HepG2 (cell line): ENCODE data around the gene TOR1AIP1. TPM values are rescaled to one million over a fixed set of nuclear protein-coding genes. Genes with fewer than 3 reads are reported as not detected.
A peak's percentile ranks its signal among the peaks of the same experiment; 100 is the strongest.

ENCODE experiments used
- ATAC-seq: fragments of 200-7000 bp; cut with Tn5 transposase; 3 replicates; pipeline ENCODE4 v1.9.1; 2020; ENCODE audit warnings: mild to moderate bottlenecking, moderate library complexity
- BruUV-seq: library from RNA; stranded (reverse); fragments of 400-500 nt; replicated peaks from 2 replicates; lab custom pipeline; 2021; lab: Mats Ljungman, UMichigan
- CTCF ChIA-PET: fragments of 300-600 bp; formaldehyde crosslinking; extraction: SDS; loops from one replicate; lab custom pipeline; 2021; ENCODE audit warnings: low total read pairs, inconsistent platforms, low intra/inter-chr PET ratio; lab: Yijun Ruan, JAX
- POLR2A ChIA-PET: fragments of 350-600 bp; sonication (Branson Sonifier 250); formaldehyde crosslinking; loops from one replicate; lab custom pipeline; 2020; ENCODE audit warnings: antibody characterized with exemption, inconsistent platforms; lab: Yijun Ruan, JAX
- DNase-seq: peaks from one replicate; pipeline ENCODE4 v3.0.0-alpha.2; 2015; ENCODE audit warnings: low spot score
- FAIRE-seq: peaks from 3 replicates; lab custom pipeline; 2011; peaks lifted over from hg19 to GRCh38; lab: Jason Lieb, UNC
- H2AFZ ChIP-seq: one replicate; pipeline ENCODE4 v1.6.1; 2011; ENCODE audit warnings: low read length, inconsistent platforms
- H3K27ac ChIP-seq: fragments of 300-600 bp; 3 replicates; pipeline ENCODE4 v1.8.0; 2011; ENCODE audit warnings: mixed run types, mild to moderate bottlenecking, mixed read lengths, low read length, inconsistent platforms; ENCODE audit not compliant: insufficient read depth; ENCODE audit errors: extremely low read length
- H3K27me3 ChIP-seq, 2 experiments: fragments of 200-600 bp in 1 of 2; 2 replicates in 1 of 2; 3 replicates in 1 of 2; pipeline versions ENCODE4 v1.6.0 to v1.8.0; 2011; ENCODE audit warnings: low read length in 2 of 2, mild to moderate bottlenecking in 2 of 2, moderate library complexity in 2 of 2, inconsistent platforms in 1 of 2; ENCODE audit not compliant: insufficient read depth in 2 of 2, control insufficient read depth in 1 of 2
- H3K36me3 ChIP-seq, 2 experiments: fragments of 200-600 bp in 1 of 2; replicated peaks in 1 of 2; 2 replicates in 1 of 2; 3 replicates in 1 of 2; pipeline versions ENCODE4 v1.5.1 to v1.8.0; 2011; ENCODE audit warnings: low read length in 2 of 2, inconsistent platforms in 1 of 2; ENCODE audit not compliant: insufficient read depth in 2 of 2, control insufficient read depth in 1 of 2
- H3K4me1 ChIP-seq: 2 replicates; pipeline ENCODE4 v1.5.1; 2012; ENCODE audit warnings: low read length, inconsistent platforms; ENCODE audit not compliant: insufficient read depth
- H3K4me2 ChIP-seq: 2 replicates; pipeline ENCODE4 v1.6.0; 2011; ENCODE audit warnings: low read depth, low read length, inconsistent platforms
- H3K4me3 ChIP-seq, 3 experiments: fragments of 200-600 bp in 1 of 3; sonication (generic), shearing (Covaris generic) in 1 of 3; replicated peaks in 1 of 3; 2 replicates each; pipeline ENCODE4 v1.5.1; 2011 to 2016; ENCODE audit warnings: low read length in 3 of 3, inconsistent platforms in 2 of 3, low read depth in 2 of 3, mild to moderate bottlenecking in 2 of 3, control low read depth in 1 of 3, mixed read lengths in 1 of 3; ENCODE audit not compliant: insufficient read depth in 1 of 3
- H3K79me2 ChIP-seq: one replicate; pipeline ENCODE4 v1.6.1; 2011; ENCODE audit warnings: low read length, inconsistent platforms; ENCODE audit not compliant: insufficient read depth
- H3K9ac ChIP-seq: 2 replicates; pipeline ENCODE4 v1.6.0; 2011; ENCODE audit warnings: mild to moderate bottlenecking, low read depth, low read length, inconsistent platforms; ENCODE audit not compliant: insufficient read depth
- H3K9me3 ChIP-seq: 2 replicates; pipeline ENCODE4 v1.5.1; 2012; ENCODE audit warnings: mild to moderate bottlenecking, low read length
- H4K20me1 ChIP-seq: 2 replicates; pipeline ENCODE4 v1.6.0; 2011; ENCODE audit warnings: inconsistent platforms, mild to moderate bottlenecking, low read length, moderate library complexity; ENCODE audit not compliant: insufficient read depth
- ASH2L ChIP-seq: fragments of 300-600, 200-600 bp; sonication (generic); IDR thresholded peaks from 2 replicates; pipeline ENCODE4 v1.7.0; 2017; ENCODE audit warnings: low read depth, mild to moderate bottlenecking, moderate library complexity, mixed read lengths, low read length; ENCODE audit not compliant: insufficient read length
- ATF1 ChIP-seq: IDR thresholded peaks from 2 replicates; pipeline ENCODE4 v1.6.1; 2016; ENCODE audit warnings: mild to moderate bottlenecking, control low read depth
- CBX1 ChIP-seq: IDR thresholded peaks from one replicate; pipeline ENCODE4 v1.6.1; 2016; ENCODE audit warnings: antibody characterized with exemption, low read depth
- CREB1 ChIP-seq, 2 experiments: fragments of 450-650 bp in 1 of 2; IDR thresholded peaks; 2 replicates each; pipeline ENCODE4 v1.6.1; 2016 to 2017; ENCODE audit warnings: control low read depth in 1 of 2, mild to moderate bottlenecking in 1 of 2, missing compliant biosample characterization in 1 of 2, missing genetic modification characterization in 1 of 2
- CREM ChIP-seq, 2 experiments: sonication (generic) in 1 of 2; formaldehyde crosslinking in 1 of 2; IDR thresholded peaks; 2 replicates each; pipeline versions ENCODE4 v1.4.0 to v1.6.1; 2016 to 2020; ENCODE audit warnings: antibody characterized with exemption in 1 of 2, mild to moderate bottlenecking in 1 of 2, missing genetic modification reagents in 1 of 2
- HMG20B ChIP-seq: conservative IDR thresholded peaks from 2 replicates; pipeline ENCODE4 v1.6.1; 2016; ENCODE audit warnings: missing genetic modification reagents, missing compliant biosample characterization
- IRX3 ChIP-seq: sonication (generic); formaldehyde crosslinking; IDR thresholded peaks from 2 replicates; pipeline ENCODE4 v1.8.1; 2023; ENCODE audit warnings: mild to moderate bottlenecking, low read depth, missing genetic modification reagents, borderline replicate concordance
- NBN ChIP-seq: fragments of 450-650 bp; conservative IDR thresholded peaks from 2 replicates; pipeline ENCODE4 v1.6.1; 2017
- POLR2A ChIP-seq, 2 experiments: IDR thresholded peaks; 2 replicates each; pipeline ENCODE4 v1.6.1; 2011; ENCODE audit warnings: low read depth in 2 of 2, low read length in 2 of 2, mild to moderate bottlenecking in 1 of 2, moderate library complexity in 1 of 2; ENCODE audit not compliant: insufficient read depth in 1 of 2
- SIX4 ChIP-seq: sonication (generic); formaldehyde crosslinking; IDR thresholded peaks from 2 replicates; pipeline ENCODE4 v1.4.0; 2020; ENCODE audit warnings: missing genetic modification reagents
- SMYD3 ChIP-seq: sonication (generic); formaldehyde crosslinking; IDR thresholded peaks from 2 replicates; pipeline ENCODE4 v1.8.1; 2023; ENCODE audit warnings: mild to moderate bottlenecking, missing genetic modification reagents
- ZBTB21 ChIP-seq: sonication (generic); formaldehyde crosslinking; IDR thresholded peaks from 2 replicates; pipeline ENCODE4 v1.4.0; 2020; ENCODE audit warnings: missing genetic modification reagents
- ZNF143 ChIP-seq: sonication (generic); formaldehyde crosslinking; IDR thresholded peaks from 2 replicates; pipeline ENCODE4 v1.4.0; 2020; ENCODE audit warnings: missing genetic modification reagents
- ZNF17 ChIP-seq: sonication (generic); formaldehyde crosslinking; IDR thresholded peaks from 2 replicates; pipeline ENCODE4 v1.5.0; 2020; ENCODE audit warnings: mild to moderate bottlenecking, missing genetic modification reagents
- ZNF430 ChIP-seq: sonication (generic); formaldehyde crosslinking; IDR thresholded peaks from 2 replicates; pipeline ENCODE4 v1.9.0; 2021; ENCODE audit warnings: mild to moderate bottlenecking, missing genetic modification reagents
- ZNF441 ChIP-seq: sonication (generic); formaldehyde crosslinking; IDR thresholded peaks from 2 replicates; pipeline ENCODE4 v1.7.0; 2021; ENCODE audit warnings: missing genetic modification reagents, borderline replicate concordance
- ZNF572 ChIP-seq: sonication (generic); formaldehyde crosslinking; IDR thresholded peaks from 2 replicates; pipeline ENCODE4 v1.5.1; 2020; ENCODE audit warnings: mild to moderate bottlenecking, missing genetic modification reagents
- WGBS: methylation state at CpG from one replicate; pipeline ENCODE4 v1.1.6; 2017; ENCODE audit warnings: low lambda C conversion rate; 5-methylcytosine and 5-hydroxymethylcytosine counted together
- in situ Hi-C: cut with HindIII; loops from 2 replicates; pipeline ENCODE4 v1.10.0; 2017; ENCODE audit warnings: low pct_unique_long_range_greater_than_20kb; ENCODE audit not compliant: extremely low pct_ligation_motif_present
- intact Hi-C: fragments of 100-400 bp; cut with micrococcal nuclease; formaldehyde crosslinking; loops from one replicate; pipeline ENCODE4 v1.10.0; 2022; ENCODE audit not compliant: unreplicated experiment
- polyA plus RNA-seq, 8 experiments: library from polyadenylated mRNA; depleted of rRNA in 3 of 8; stranded (reverse) in 7 of 8; unstranded in 1 of 8; fragments of >200 nt; fragmentation: Illumina TruSeq in 4 of 8; extraction: Trizol in 4 of 8; gene quantifications; 2 replicates each; pipeline versions ENCODE4 v1.2.1 to v1.2.3, GENCODE V29; 2011 to 2016; ENCODE audit warnings: low read depth in 4 of 8, missing spikeins in 1 of 8, mixed read lengths in 1 of 8; ENCODE audit not compliant: insufficient read depth in 1 of 8
- total RNA-seq, 5 experiments: library from RNA; depleted of rRNA; stranded (reverse); fragments of >200 nt; fragmentation: Illumina TruSeq; extraction: Trizol; gene quantifications; 2 replicates each; pipeline ENCODE4 v1.2.3, GENCODE V29; 2016; ENCODE audit warnings: low read depth in 1 of 5
- TF ChIP-seq, protein P1 (sequence below): sonication (generic); formaldehyde crosslinking; IDR thresholded peaks from 2 replicates; pipeline ENCODE4 v1.8.1; 2023; ENCODE audit warnings: mild to moderate bottlenecking, missing genetic modification reagents
- TF ChIP-seq, protein P2 (sequence below): sonication (generic); formaldehyde crosslinking; conservative IDR thresholded peaks from 2 replicates; pipeline ENCODE4 v1.8.1; 2023; ENCODE audit warnings: missing genetic modification reagents
- TF ChIP-seq, protein P3 (sequence below): fragments of 450-650 bp; IDR thresholded peaks from 2 replicates; pipeline ENCODE4 v1.6.1; 2017

TOR1AIP1 gene
- total and polyA plus RNA-seq, 2 of the 13 experiments (the other 11 are each of a cell fraction or from before 2014, with no cell fraction given) = 15.6 to 29.0 TPM

DNA sequence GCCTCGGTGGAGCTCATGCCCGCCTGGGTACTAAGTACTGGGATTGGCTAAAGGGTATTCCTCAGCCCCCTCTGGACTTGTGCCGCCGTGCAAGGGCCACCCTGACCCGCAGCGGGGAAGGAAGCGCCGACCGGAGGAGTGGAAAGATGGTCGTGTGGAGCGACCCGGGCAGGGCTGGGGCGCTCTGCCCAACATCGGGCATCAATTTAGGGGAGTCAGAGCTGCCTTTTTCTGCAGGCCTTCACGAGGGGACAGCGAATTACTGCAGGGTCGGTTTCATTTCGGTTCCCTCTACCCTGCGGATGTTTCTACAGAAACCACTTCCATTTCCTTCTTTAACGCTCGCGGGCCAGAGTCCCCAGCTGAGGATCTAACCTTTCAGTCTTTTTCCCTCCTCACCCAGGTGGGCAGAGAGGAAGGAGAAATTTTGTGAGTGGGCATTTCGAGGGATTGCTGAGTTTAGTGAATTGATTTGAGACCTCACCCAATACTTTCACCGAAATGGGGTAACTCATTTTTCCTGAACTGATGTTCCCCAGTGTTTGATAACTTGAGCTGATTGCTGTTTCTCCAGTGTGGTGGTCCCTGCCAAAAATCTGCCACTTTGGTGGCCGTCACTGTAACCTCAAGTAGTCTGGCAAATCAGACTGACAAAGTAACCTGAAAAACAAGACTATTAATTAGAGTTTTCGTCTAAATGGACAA lies 1.1 kb downstream of the TOR1AIP1 start (continued):
- TF ChIP-seq, protein P1, sequence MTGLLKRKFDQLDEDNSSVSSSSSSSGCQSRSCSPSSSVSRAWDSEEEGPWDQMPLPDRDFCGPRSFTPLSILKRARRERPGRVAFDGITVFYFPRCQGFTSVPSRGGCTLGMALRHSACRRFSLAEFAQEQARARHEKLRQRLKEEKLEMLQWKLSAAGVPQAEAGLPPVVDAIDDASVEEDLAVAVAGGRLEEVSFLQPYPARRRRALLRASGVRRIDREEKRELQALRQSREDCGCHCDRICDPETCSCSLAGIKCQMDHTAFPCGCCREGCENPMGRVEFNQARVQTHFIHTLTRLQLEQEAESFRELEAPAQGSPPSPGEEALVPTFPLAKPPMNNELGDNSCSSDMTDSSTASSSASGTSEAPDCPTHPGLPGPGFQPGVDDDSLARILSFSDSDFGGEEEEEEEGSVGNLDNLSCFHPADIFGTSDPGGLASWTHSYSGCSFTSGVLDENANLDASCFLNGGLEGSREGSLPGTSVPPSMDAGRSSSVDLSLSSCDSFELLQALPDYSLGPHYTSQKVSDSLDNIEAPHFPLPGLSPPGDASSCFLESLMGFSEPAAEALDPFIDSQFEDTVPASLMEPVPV (CRISPR knock-in tag) = no peak
- TF ChIP-seq ASH2L (peak; percentile 3), ZNF430 (0 out of 2 replicates have a peak, but pooled peaks have one; percentile 69), ZNF17 (CRISPR knock-in tag) (no peak)
- TF ChIP-seq, protein P2, sequence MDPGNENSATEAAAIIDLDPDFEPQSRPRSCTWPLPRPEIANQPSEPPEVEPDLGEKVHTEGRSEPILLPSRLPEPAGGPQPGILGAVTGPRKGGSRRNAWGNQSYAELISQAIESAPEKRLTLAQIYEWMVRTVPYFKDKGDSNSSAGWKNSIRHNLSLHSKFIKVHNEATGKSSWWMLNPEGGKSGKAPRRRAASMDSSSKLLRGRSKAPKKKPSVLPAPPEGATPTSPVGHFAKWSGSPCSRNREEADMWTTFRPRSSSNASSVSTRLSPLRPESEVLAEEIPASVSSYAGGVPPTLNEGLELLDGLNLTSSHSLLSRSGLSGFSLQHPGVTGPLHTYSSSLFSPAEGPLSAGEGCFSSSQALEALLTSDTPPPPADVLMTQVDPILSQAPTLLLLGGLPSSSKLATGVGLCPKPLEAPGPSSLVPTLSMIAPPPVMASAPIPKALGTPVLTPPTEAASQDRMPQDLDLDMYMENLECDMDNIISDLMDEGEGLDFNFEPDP (CRISPR knock-in tag) = no peak

DNA sequence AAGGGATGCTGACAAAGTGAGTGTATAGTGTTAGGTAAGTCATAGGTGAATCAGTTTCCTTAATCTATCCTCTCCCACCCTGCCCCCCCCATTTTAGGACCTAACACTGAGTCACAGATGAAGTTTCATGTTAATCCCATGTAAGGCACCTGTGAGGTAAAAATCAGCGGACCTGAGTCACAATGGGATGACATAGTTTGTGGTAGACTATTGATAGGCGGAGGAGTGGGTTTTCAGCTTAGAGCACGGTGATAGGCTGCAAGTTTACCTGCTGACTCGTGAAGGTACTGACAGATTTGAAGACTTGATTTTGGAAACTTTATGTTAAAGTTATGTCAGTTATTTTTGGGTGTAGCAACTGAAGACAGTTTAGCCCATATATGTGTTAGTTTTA lies 1.7 kb downstream of the TOR1AIP1 start:
- Histone ChIP-seq H3K9ac (peak overlapping the region; percentile 93), H3K79me2 (peaks cover 32% of the 10 kb centered on the region), H3K27me3 (no peaks in the 10 kb centered on the region; a peak in 1 of 5 replicates), H3K27ac (peak overlapping the region; percentile 97), H2AFZ (no peak overlapping the region), H3K36me3 (peaks cover 2 to 12% of the 10 kb centered on the region in 2 experiments; a peak in 3 of 5 replicates), H3K4me3 (peak overlapping the region; percentile 82 to 92 (median 90)), H4K20me1 (no peaks in the 10 kb centered on the region), H3K4me2 (peak overlapping the region; percentile 98), H3K4me1 (peaks cover 17% of the 10 kb centered on the region), H3K9me3 (no peaks in the 10 kb centered on the region)
- ChIA-PET POLR2A (interaction anchor here (1.3 to 2.3 kb wide), 3 partner anchors 10 to 271 kb away, joined by 3 to 23 read pairs (median 8); partner anchors contain the start of gene CEP350), CTCF (interaction anchor here (1.4 kb wide), 1 partner anchor 16 kb away, joined by 4 read pairs; no protein-coding TSS in a partner anchor)
- FAIRE-seq (no peak), DNase-seq (peak; percentile 45), ATAC-seq (peak; percentile 6; the same call in 1 of the 3 replicates)
- in situ Hi-C loops = no loop called here
- no TSS peak for BruUV-seq
- intact Hi-C loops = loop anchor here (1.0 to 5.0 kb wide), 3 partner anchors 15 to 284 kb away; partner anchors contain the start of gene CEP350
- WGBS = 31% methylated on average over 4 of the region's 4 CpGs
- TF ChIP-seq CREB1 (IDR thresholded peaks at IDR 0.05) (peak; percentile 45), CREB1 (CRISPR knock-in tag; IDR thresholded peaks at IDR 0.05) (peak; percentile 60), ZNF441 (CRISPR knock-in tag) (no peak), ZNF143 (CRISPR knock-in tag) (no peak), CBX1 (no peak), NBN (no peak), CREM (IDR thresholded peaks at IDR 0.05) (peak; percentile 50), CREM (CRISPR knock-in tag; IDR thresholded peaks at IDR 0.05) (no peak), ATF1 (CRISPR knock-in tag) (peak; percentile 64), SIX4 (CRISPR knock-in tag) (no peak), ZBTB21 (peak; percentile 78; the same call in 1 of the 2 replicates), ZNF572 (no peak), POLR2A (IDR thresholded peaks at IDR 0.05; ENCODE audit: insufficient read depth in 1 of 2, low read depth in 2 of 2, low read length in 2 of 2) (no peak), IRX3 (CRISPR knock-in tag) (no peak), SMYD3 (CRISPR knock-in tag) (no peak), HMG20B (CRISPR knock-in tag) (no peak)
- TF ChIP-seq, protein P3, sequence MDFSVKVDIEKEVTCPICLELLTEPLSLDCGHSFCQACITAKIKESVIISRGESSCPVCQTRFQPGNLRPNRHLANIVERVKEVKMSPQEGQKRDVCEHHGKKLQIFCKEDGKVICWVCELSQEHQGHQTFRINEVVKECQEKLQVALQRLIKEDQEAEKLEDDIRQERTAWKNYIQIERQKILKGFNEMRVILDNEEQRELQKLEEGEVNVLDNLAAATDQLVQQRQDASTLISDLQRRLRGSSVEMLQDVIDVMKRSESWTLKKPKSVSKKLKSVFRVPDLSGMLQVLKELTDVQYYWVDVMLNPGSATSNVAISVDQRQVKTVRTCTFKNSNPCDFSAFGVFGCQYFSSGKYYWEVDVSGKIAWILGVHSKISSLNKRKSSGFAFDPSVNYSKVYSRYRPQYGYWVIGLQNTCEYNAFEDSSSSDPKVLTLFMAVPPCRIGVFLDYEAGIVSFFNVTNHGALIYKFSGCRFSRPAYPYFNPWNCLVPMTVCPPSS = no peak
